ENCODE results near the gene KRT25. TPM values are rescaled to one million over a fixed set of nuclear protein-coding genes. Genes with fewer than 3 reads are reported as not detected.

The KRT25 gene
- total and polyA plus RNA-seq, 2 of the 8 experiments (the other 6 are each of a cell fraction or from before 2014, with no cell fraction given): not detected

DNA sequence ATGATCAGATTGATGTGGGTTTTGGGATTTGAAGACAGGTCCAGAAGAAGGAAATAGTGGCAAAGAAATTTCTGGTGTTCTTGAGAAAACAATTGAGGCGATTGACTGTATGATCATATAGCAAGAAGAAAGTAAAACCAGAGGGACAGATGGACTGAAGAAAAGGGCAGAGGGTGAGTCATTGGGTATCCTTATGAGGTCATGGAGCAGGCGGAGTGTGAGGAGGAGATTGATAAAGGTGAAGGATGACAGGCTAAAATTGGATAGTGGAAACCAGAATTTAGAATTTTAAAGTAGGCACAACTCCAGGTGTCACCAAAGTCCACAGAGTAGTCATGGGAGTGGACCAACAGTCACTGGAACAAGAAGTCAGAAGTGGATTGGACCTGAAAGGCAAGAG is 46.0 kb upstream of the KRT25 start (continued):
- TF ChIP-seq CTCF (IDR thresholded peaks at IDR 0.05; ENCODE audit: control extremely low read depth in 1 of 3, insufficient read depth in 1 of 3, low read depth in 1 of 3, low read length in 3 of 3) (no peak), JUN (IDR thresholded peaks at IDR 0.05; ENCODE audit: low read depth, low read length) (no peak), SP2 (IDR thresholded peaks at IDR 0.05; ENCODE audit: low read length) (no peak), CHD7 (IDR thresholded peaks at IDR 0.05; ENCODE audit: insufficient replicate concordance, low read length) (no peak), ASH2L (IDR thresholded peaks at IDR 0.05; ENCODE audit: low read length) (no peak)
